Astrocyte (in vitro differentiated cells and primary cell): ENCODE data around the gene QTRT2. TPM values are rescaled to one million over a fixed set of nuclear protein-coding genes. Genes with fewer than 3 reads are reported as not detected.
A peak's percentile ranks its signal among the peaks of the same experiment; 100 is the strongest.

Experiments
- DNase-seq: peaks from one replicate; pipeline ENCODE4 v3.0.0-alpha.2; 2010; ENCODE audit warnings: low read depth
- FAIRE-seq: peaks from 2 replicates; lab custom pipeline; 2011; peaks lifted over from hg19 to GRCh38; lab: Jason Lieb, UNC
- H2AFZ ChIP-seq: 2 replicates; pipeline ENCODE4 v1.6.0; 2012; ENCODE audit warnings: low read depth, low read length, inconsistent platforms
- H3K27ac ChIP-seq: 2 replicates; pipeline ENCODE4 v1.5.1; 2011; ENCODE audit warnings: low read depth, low read length, inconsistent platforms
- H3K27me3 ChIP-seq: 2 replicates; pipeline ENCODE4 v1.6.0; 2011; ENCODE audit warnings: low read length, inconsistent platforms; ENCODE audit not compliant: insufficient read depth
- H3K36me3 ChIP-seq: 2 replicates; pipeline ENCODE4 v1.5.1; 2011; ENCODE audit warnings: low read length, inconsistent platforms; ENCODE audit not compliant: insufficient read depth
- H3K4me1 ChIP-seq: 2 replicates; pipeline ENCODE4 v1.5.1; 2011; ENCODE audit warnings: low read length, inconsistent platforms; ENCODE audit not compliant: insufficient read depth
- H3K4me2 ChIP-seq: 2 replicates; pipeline ENCODE4 v1.6.0; 2012; ENCODE audit warnings: low read length, inconsistent platforms
- H3K4me3 ChIP-seq: 2 replicates; pipeline ENCODE4 v1.5.1; 2011; ENCODE audit warnings: low read depth, mild to moderate bottlenecking, low read length, inconsistent platforms; ENCODE audit not compliant: insufficient read depth
- H3K79me2 ChIP-seq: 2 replicates; pipeline ENCODE4 v1.6.0; 2012; ENCODE audit warnings: mild to moderate bottlenecking, low read length, inconsistent platforms; ENCODE audit not compliant: insufficient read depth
- H3K9ac ChIP-seq: 2 replicates; pipeline ENCODE4 v1.6.0; 2012; ENCODE audit warnings: mild to moderate bottlenecking, low read length, inconsistent platforms
- H3K9me3 ChIP-seq: 2 replicates; pipeline ENCODE4 v1.5.1; 2012; ENCODE audit warnings: low read depth, mild to moderate bottlenecking, low read length, inconsistent platforms; ENCODE audit not compliant: insufficient read depth
- H4K20me1 ChIP-seq: 2 replicates; pipeline ENCODE4 v1.6.0; 2012; ENCODE audit warnings: low read length, inconsistent platforms; ENCODE audit not compliant: insufficient read depth
- H3K27ac Mint-ChIP-seq: one replicate; pipeline ENCODE4 v1.8.0; 2021; ENCODE audit warnings: mild to moderate bottlenecking, mixed read lengths; ENCODE audit not compliant: unreplicated experiment
- H3K27me3 Mint-ChIP-seq: one replicate; pipeline ENCODE4 v1.8.0; 2021; ENCODE audit warnings: low read depth, mixed read lengths; ENCODE audit not compliant: unreplicated experiment
- H3K36me3 Mint-ChIP-seq: one replicate; pipeline ENCODE4 v1.8.0; 2021; ENCODE audit warnings: low read depth, mixed read lengths; ENCODE audit not compliant: unreplicated experiment
- H3K4me1 Mint-ChIP-seq: one replicate; pipeline ENCODE4 v1.8.0; 2021; ENCODE audit warnings: low read depth, mixed read lengths; ENCODE audit not compliant: unreplicated experiment
- H3K4me3 Mint-ChIP-seq: one replicate; pipeline ENCODE4 v1.8.0; 2021; ENCODE audit warnings: mild to moderate bottlenecking, moderate library complexity, mixed read lengths; ENCODE audit not compliant: unreplicated experiment
- H3K9me3 Mint-ChIP-seq: one replicate; pipeline ENCODE4 v1.8.0; 2021; ENCODE audit warnings: mild to moderate bottlenecking, mixed read lengths; ENCODE audit not compliant: unreplicated experiment
- EZH2 ChIP-seq: IDR thresholded peaks from 2 replicates; pipeline ENCODE4 v1.6.1; 2012; ENCODE audit warnings: mild to moderate bottlenecking, low read length, inconsistent platforms; ENCODE audit not compliant: insufficient read depth
- total RNA-seq: library from RNA; stranded (reverse); gene quantifications from 2 replicates; pipeline ENCODE4 v1.2.1, GENCODE V29; 2021
- TF ChIP-seq, protein P1 (sequence below): IDR thresholded peaks from 2 replicates; pipeline ENCODE4 v1.5.1; 2011; ENCODE audit warnings: low read depth, mild to moderate bottlenecking, inconsistent platforms, low read length, moderate library complexity; ENCODE audit not compliant: insufficient read depth

QTRT2 gene
- total RNA-seq, 1 donor from 2014 or later, result 22.7 TPM

DNA sequence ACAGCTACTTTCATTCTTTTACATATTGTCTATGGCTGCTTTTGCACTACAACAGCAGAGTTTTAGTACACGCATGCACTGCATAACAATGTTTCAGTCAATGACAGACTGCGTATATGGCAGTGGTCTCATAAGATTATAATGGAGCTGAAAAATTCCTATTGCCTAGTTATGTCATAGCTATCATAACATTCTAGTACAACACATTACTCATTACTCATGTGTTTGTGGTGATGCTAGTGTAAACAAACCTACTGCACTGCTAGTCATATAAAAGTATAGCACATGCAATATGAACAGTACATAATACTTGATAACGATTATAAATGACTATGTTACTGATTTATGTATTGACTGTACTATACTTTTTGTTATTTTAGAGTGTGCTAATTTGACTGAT is 47.9 kb downstream of the QTRT2 start:
- Mint-ChIP-seq H3K36me3 (no peaks in the 10 kb centered on the region), H3K27me3 (no peaks in the 10 kb centered on the region), H3K4me1 (no peaks in the 10 kb centered on the region), H3K27ac (no peak overlapping the region), H3K9me3 (peaks cover 2% of the 10 kb centered on the region), H3K4me3 (no peak overlapping the region)
- Histone ChIP-seq H2AFZ (no peak overlapping the region), H3K4me3 (no peak overlapping the region), H4K20me1 (no peaks in the 10 kb centered on the region), H3K27me3 (no peaks in the 10 kb centered on the region), H3K9me3 (no peaks in the 10 kb centered on the region), H3K36me3 (no peaks in the 10 kb centered on the region), H3K27ac (no peak overlapping the region), H3K4me2 (no peak overlapping the region), H3K9ac (no peak overlapping the region), H3K79me2 (no peaks in the 10 kb centered on the region), H3K4me1 (no peaks in the 10 kb centered on the region)
- TF ChIP-seq EZH2, result no peak
- TF ChIP-seq, protein P1, sequence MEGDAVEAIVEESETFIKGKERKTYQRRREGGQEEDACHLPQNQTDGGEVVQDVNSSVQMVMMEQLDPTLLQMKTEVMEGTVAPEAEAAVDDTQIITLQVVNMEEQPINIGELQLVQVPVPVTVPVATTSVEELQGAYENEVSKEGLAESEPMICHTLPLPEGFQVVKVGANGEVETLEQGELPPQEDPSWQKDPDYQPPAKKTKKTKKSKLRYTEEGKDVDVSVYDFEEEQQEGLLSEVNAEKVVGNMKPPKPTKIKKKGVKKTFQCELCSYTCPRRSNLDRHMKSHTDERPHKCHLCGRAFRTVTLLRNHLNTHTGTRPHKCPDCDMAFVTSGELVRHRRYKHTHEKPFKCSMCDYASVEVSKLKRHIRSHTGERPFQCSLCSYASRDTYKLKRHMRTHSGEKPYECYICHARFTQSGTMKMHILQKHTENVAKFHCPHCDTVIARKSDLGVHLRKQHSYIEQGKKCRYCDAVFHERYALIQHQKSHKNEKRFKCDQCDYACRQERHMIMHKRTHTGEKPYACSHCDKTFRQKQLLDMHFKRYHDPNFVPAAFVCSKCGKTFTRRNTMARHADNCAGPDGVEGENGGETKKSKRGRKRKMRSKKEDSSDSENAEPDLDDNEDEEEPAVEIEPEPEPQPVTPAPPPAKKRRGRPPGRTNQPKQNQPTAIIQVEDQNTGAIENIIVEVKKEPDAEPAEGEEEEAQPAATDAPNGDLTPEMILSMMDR, result no peak
- peak; percentile 31 for DNase-seq
- FAIRE-seq, result no peak

DNA sequence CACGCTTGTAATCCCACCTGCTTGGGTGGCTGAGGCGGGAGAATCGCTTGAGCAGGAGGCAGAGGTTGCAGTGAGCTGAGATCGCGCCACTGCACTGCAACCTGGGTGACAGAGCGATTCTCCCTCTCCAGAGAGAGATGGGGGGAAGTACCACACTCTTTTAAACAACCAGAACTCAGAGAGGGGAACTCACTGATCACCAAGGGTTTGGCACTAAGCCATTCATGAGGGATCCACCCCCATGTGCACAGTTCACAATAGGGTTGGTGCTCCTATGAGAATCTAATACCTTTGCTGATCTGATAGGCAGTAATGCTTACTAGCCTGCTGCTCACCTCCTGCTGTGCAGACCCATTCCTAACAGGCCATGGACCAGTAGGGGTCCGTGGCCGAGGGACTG is 51.6 kb downstream of the QTRT2 start:
- no peak overlapping the region for H3K27ac Mint-ChIP-seq
- TF ChIP-seq, protein P1, result no peak
- TF ChIP-seq EZH2, result no peak
- Histone ChIP-seq H3K4me1 (no peaks in the 10 kb centered on the region), H2AFZ (no peak overlapping the region), H3K27ac (no peak overlapping the region), H4K20me1 (no peaks in the 10 kb centered on the region), H3K9me3 (no peaks in the 10 kb centered on the region), H3K4me2 (no peak overlapping the region), H3K9ac (no peak overlapping the region), H3K36me3 (no peaks in the 10 kb centered on the region), H3K4me3 (no peak overlapping the region), H3K79me2 (no peaks in the 10 kb centered on the region), H3K27me3 (no peaks in the 10 kb centered on the region)
- no peak overlapping the region for H3K4me3 Mint-ChIP-seq
- no peaks in the 10 kb centered on the region for H3K36me3 Mint-ChIP-seq
- no peak for DNase-seq
- peaks cover 5% of the 10 kb centered on the region for H3K27me3 Mint-ChIP-seq
- H3K9me3 Mint-ChIP-seq, result peaks cover 2% of the 10 kb centered on the region
- H3K4me1 Mint-ChIP-seq, result peaks cover 3% of the 10 kb centered on the region
- FAIRE-seq, result no peak

DNA sequence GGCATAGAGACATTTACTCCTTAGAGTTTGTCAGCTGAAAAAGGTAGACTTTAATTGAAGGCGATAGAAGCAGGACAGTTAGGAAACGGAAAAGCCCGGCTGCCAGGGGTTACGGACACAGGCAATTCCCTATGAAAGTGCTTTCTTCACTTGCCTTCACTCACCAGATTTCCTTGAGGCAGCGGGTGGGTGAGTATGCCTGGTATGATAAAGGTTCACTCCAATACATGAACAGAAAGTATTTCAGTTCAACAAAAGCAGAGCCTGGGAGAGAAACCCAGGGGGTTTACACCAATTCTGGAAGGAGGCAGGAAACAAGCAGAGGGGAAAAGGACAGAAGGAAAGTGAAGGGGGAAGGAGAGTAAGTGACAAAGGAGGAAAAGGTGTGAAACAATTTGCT is 53.9 kb downstream of the QTRT2 start:
- H4K20me1 ChIP-seq, result no peaks in the 10 kb centered on the region

More for the DNA sequence above, 53.9 kb downstream of the QTRT2 start:
- Mint-ChIP-seq H3K9me3 (peaks cover 2% of the 10 kb centered on the region), H3K27me3 (peaks cover 5% of the 10 kb centered on the region), H3K36me3 (no peaks in the 10 kb centered on the region), H3K4me1 (peaks cover 3% of the 10 kb centered on the region), H3K27ac (no peak overlapping the region), H3K4me3 (no peak overlapping the region)
- H3K9ac ChIP-seq, result no peak overlapping the region
- no peaks in the 10 kb centered on the region for H3K27me3 ChIP-seq
- TF ChIP-seq EZH2, result no peak
- TF ChIP-seq, protein P1, result no peak
- no peak overlapping the region for H3K4me3 ChIP-seq
- no peak for FAIRE-seq
- H3K79me2 ChIP-seq, result no peaks in the 10 kb centered on the region
- no peak overlapping the region for H3K27ac ChIP-seq
- no peaks in the 10 kb centered on the region for H3K36me3 ChIP-seq
- H2AFZ ChIP-seq, result no peak overlapping the region
- peak overlapping the region; percentile 2 for H3K4me2 ChIP-seq
- no peaks in the 10 kb centered on the region for H3K9me3 ChIP-seq
- DNase-seq, result no peak
- H3K4me1 ChIP-seq, result no peaks in the 10 kb centered on the region
